ENCODE results near the gene RFX1.

RFX1 gene

DNA sequence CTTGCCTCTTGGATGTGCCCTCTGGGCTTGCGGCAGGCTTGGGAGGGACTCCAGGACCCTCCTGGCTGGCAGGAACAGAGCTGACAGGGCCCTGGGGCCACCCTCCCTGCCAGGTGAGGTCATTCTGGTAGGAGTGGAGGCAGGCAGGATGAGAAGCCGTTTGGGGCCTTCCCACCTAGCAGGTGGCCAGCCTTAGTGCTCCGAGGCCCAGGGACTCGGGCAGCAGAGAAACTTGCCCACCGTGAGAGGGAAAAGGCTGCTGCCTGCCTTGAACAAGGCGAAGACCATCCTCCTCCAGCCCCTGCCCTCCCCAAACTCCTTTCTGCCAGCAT is 8.5 kb downstream of the RFX1 start:
- Histone ChIP-seq H3K9me3 (ENCODE audit: insufficient read depth, low read length) (peaks cover 8% of the 10 kb centered on the region; the same call in 1 of the 2 replicates), H3K9ac (ENCODE audit: low read length) (no peak overlapping the region), H3K79me2 (ENCODE audit: low read length) (peaks cover 7% of the 10 kb centered on the region; the same call in 1 of the 2 replicates), H3K36me3 (replicated peaks; ENCODE audit: low read depth, low read length) (peaks cover 24% of the 10 kb centered on the region), H2AFZ (ENCODE audit: low read depth, low read length) (no peak overlapping the region), H3K4me2 (ENCODE audit: low read length) (no peak overlapping the region), H3K4me1 (ENCODE audit: low read length) (no peaks in the 10 kb centered on the region), H3K27ac (ENCODE audit: low read length) (no peak overlapping the region), H3K27me3 (ENCODE audit: low read depth, low read length) (no peaks in the 10 kb centered on the region), H4K20me1 (ENCODE audit: insufficient read depth, low read length) (no peaks in the 10 kb centered on the region), H3K4me3 (ENCODE audit: low read length) (no peak overlapping the region)
- TF ChIP-seq, protein P1, sequence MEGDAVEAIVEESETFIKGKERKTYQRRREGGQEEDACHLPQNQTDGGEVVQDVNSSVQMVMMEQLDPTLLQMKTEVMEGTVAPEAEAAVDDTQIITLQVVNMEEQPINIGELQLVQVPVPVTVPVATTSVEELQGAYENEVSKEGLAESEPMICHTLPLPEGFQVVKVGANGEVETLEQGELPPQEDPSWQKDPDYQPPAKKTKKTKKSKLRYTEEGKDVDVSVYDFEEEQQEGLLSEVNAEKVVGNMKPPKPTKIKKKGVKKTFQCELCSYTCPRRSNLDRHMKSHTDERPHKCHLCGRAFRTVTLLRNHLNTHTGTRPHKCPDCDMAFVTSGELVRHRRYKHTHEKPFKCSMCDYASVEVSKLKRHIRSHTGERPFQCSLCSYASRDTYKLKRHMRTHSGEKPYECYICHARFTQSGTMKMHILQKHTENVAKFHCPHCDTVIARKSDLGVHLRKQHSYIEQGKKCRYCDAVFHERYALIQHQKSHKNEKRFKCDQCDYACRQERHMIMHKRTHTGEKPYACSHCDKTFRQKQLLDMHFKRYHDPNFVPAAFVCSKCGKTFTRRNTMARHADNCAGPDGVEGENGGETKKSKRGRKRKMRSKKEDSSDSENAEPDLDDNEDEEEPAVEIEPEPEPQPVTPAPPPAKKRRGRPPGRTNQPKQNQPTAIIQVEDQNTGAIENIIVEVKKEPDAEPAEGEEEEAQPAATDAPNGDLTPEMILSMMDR (IDR thresholded peaks at IDR 0.05; ENCODE audit: low read depth, low read length): no peak
- TF ChIP-seq EZH2phosphoT487 (IDR thresholded peaks at IDR 0.05; ENCODE audit: low read depth): no peak

DNA sequence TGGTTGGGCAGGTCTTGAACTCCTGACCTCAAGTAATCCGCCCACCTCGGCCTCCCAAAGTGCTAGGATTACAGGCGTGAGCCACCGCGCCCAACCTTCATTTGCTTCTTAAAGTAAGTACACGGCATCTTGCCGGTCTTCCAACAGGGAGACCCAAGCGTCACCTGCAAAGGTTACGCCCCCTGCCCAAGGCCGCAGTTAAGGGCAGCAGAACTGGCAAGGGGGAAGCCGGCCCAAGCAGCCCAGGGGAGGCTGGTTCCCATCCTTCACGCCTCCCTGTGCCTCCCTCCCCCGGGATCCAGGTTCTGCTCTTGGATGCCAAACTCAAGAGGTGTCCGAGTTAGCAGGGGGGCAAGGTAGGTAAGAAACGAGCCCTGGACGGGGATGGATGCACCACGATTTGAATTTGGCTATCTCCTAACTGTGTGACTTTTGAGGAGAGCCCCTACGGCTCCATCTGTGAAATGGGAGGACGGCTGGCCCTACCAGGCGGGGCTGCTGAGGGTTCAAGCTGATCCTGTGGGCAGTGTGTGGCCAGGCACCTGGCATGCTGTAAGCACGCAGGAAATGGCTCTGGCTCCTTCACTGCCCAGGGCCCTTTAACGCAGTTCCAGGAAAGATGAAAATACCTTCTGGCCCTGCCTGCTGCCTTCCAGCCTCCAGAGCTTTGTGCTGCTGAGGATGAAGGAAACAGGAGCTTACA is 9.0 kb downstream of the RFX1 start:
- peaks cover 29% of the 10 kb centered on the region for H3K36me3 ChIP-seq (replicated peaks; ENCODE audit: low read depth, low read length)
- no peak overlapping the region for H3K4me3 ChIP-seq (ENCODE audit: low read length)
- H3K9ac ChIP-seq (ENCODE audit: low read length): no peak overlapping the region
- H3K79me2 ChIP-seq (ENCODE audit: low read length): peaks cover 7% of the 10 kb centered on the region; the same call in 1 of the 2 replicates
- peaks cover 8% of the 10 kb centered on the region; the same call in 1 of the 2 replicates for H3K9me3 ChIP-seq (ENCODE audit: insufficient read depth, low read length)
- H3K4me1 ChIP-seq (ENCODE audit: low read length): no peaks in the 10 kb centered on the region
- H3K27ac ChIP-seq (ENCODE audit: low read length): no peak overlapping the region
- no peaks in the 10 kb centered on the region for H4K20me1 ChIP-seq (ENCODE audit: insufficient read depth, low read length)
- no peak for TF ChIP-seq EZH2phosphoT487 (IDR thresholded peaks at IDR 0.05; ENCODE audit: low read depth)
- TF ChIP-seq, protein P1 (IDR thresholded peaks at IDR 0.05; ENCODE audit: low read depth, low read length): no peak
- no peak overlapping the region for H3K4me2 ChIP-seq (ENCODE audit: low read length)
- H3K27me3 ChIP-seq (ENCODE audit: low read depth, low read length): no peaks in the 10 kb centered on the region
- no peak overlapping the region for H2AFZ ChIP-seq (ENCODE audit: low read depth, low read length)

DNA sequence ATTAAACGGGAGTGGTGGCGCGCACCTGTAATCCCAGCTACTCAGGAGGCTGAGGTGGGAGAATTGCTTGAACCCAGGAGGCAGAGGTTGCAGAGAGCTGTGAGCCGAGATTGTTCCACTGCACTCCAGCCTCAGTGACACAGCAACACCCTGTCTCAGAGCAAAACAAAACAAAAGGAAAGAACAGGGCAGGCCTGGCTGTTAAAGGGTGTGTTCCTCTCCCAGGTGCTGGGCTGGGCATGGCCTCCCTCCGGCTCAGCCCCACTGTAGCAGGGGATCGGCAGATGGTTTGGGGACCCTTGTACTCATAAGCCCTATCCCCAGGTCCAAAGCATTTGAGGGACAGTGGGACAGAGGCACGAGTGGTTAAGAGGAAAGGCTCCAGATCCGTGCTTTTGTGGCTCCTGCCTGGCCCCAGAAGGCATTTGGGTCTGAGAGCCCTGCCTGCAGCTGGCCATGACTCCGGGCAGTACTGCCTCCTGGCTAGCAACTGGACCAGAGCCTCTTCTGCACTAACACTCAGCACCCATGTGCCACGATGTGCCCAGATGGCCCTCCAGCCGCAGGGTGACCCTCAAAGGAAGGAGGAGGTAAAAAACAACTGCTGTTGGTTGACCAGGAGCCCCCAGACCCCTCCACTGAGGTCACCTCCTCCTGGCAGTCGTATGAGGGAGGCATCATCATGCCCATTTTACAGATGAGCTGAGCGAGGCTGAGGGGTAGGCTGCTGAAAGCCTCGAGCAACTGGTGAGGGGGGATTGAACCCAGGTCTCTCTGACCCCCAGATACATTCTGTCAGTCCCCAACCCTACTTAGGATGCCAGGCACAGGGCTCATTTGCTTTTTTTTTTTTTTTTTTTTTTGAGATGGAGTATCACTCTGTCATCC is 10.0 kb downstream of the RFX1 start:
- Histone ChIP-seq H3K36me3 (replicated peaks; ENCODE audit: low read depth, low read length) (peaks cover 29% of the 10 kb centered on the region), H3K79me2 (ENCODE audit: low read length) (peaks cover 7% of the 10 kb centered on the region; the same call in 1 of the 2 replicates), H3K4me1 (ENCODE audit: low read length) (no peaks in the 10 kb centered on the region), H4K20me1 (ENCODE audit: insufficient read depth, low read length) (no peaks in the 10 kb centered on the region), H3K9ac (ENCODE audit: low read length) (no peak overlapping the region), H3K4me2 (ENCODE audit: low read length) (no peak overlapping the region), H3K27me3 (ENCODE audit: low read depth, low read length) (no peaks in the 10 kb centered on the region), H3K27ac (ENCODE audit: low read length) (no peak overlapping the region), H3K9me3 (ENCODE audit: insufficient read depth, low read length) (peaks cover 8% of the 10 kb centered on the region; the same call in 1 of the 2 replicates), H2AFZ (ENCODE audit: low read depth, low read length) (no peak overlapping the region), H3K4me3 (ENCODE audit: low read length) (no peak overlapping the region)
- TF ChIP-seq, protein P1 (IDR thresholded peaks at IDR 0.05; ENCODE audit: low read depth, low read length): no peak
- no peak for TF ChIP-seq EZH2phosphoT487 (IDR thresholded peaks at IDR 0.05; ENCODE audit: low read depth)

Data from OCI-LY3 (cell line).